SKM-1 treated with dmso at 0.1 percent for 144 hours (cell line): Measurements from ENCODE around the gene BATF3.

ENCODE experiments used
- DNase-seq: peaks from one replicate; lab custom pipeline; 2025; ENCODE audit not compliant: unreplicated experiment; lab: John Stamatoyannopoulos, UW

The BATF3 gene

DNA sequence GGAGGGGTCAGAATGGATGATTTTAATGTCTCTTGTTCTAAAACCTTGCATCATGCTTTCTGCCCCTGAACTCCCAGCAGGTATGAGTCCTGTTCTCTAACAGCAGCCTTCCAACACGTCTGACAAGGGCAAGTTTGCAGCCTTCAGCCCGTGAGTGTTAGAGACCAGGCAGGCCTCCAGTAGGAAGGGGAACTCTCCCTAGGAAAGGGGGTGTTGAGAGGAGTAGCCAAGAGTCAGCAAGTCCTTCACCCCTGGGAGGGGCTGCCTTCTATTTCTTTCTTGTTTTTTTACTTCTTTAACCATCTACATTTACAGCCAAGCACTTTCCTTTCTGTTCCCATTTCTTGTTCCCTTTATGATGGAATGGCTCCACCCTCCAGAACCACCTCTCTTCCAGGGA, 14.2 kb downstream of the BATF3 start:
- no peak for DNase-seq

DNA sequence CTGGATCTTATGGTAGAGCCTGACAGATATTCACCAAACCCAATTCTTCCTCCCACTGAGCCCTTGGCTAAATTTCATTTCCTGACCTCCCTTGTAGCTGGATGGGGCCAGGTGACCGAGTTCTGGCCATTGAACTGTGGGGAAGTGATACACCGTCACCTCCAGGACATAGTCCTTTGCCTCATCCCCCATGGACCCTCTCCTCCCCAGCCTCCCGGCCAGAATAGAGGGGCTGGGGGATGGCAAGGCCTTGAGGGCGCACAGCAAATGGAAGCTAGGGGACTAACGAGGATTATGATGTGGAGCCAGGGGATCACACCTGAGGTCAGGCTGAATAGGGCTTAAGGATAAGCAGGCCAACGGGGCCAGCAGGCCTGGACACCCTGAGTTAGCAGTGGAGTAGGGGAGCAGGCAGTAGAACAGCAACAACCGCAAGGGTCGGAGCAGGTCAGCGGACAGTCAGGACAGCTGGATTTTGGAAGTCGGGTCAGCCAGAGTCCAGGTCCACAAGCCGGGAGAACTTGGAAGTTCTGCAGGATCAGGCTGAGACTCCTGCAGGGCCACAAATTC, 15.0 kb downstream of the BATF3 start:
- DNase-seq: no peak

DNA sequence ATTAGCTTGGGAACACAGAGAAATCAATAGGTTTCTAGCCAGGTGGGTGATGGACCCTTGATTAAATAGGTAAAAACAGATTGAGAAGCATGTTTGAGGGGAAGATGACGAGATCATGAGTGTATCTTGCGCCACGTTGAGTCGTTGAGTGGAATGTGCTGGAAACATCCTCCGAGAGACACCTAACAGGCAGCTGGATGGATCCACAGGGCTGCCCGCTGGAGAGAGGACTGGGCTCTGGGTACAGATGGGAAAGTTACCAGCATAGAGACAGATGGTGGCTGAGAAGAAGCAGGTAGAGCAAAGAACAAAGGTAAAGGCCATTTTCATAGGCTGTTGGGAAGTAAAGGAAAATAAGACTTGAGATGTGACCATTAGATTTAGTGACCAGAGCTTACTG, 15.6 kb downstream of the BATF3 start:
- DNase-seq: no peak

DNA sequence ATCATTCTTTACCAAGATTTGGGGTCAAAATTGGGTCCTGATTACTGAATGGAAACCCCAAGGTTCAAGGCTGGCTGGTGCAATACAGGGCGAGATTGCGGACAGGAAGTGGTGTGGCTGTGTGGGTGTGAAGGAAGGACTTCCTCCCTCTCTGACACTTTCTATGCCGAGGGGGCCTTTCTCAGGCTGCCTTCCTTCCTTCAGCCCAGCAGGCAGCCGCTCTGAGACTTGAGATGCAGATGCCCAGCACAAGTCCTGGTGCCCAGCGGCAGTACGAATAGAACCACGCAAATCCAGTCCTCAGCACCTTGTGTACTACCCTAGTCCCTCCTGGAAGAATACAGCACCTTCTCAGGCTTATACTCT, 16.3 kb downstream of the BATF3 start:
- DNase-seq: peak; percentile 98

DNA sequence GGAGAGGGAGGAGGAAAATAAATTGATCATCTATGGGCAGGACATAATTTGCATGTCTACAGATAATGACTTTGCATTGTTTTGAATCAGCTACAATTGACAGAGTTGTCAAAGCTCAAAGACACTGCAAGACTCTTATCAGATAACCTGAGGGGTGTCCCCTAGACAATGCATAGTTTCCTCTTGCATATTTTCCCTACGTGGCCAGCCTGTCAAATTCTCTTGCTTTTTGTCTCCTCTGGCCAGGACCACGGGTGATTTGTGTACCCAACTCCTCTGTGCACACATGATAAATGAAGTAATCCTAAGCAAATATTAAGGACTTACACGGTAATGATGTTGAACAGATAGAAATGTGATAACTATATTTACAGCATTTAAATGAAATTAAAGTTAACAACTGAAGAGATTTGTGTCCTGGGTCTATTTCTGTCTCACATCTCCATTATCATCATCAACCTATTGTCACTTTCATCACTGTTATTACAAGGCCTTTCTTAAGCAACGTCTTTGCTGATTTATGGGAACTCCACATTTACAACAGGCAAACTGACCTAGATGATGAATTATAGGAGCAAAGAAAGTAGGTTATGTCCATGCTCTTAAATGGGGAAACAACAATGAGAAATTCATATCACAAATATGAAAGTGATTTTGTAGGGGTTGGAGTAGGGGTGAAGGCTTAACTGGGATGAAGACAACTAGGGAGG, 18.8 kb downstream of the BATF3 start:
- no peak for DNase-seq

DNA sequence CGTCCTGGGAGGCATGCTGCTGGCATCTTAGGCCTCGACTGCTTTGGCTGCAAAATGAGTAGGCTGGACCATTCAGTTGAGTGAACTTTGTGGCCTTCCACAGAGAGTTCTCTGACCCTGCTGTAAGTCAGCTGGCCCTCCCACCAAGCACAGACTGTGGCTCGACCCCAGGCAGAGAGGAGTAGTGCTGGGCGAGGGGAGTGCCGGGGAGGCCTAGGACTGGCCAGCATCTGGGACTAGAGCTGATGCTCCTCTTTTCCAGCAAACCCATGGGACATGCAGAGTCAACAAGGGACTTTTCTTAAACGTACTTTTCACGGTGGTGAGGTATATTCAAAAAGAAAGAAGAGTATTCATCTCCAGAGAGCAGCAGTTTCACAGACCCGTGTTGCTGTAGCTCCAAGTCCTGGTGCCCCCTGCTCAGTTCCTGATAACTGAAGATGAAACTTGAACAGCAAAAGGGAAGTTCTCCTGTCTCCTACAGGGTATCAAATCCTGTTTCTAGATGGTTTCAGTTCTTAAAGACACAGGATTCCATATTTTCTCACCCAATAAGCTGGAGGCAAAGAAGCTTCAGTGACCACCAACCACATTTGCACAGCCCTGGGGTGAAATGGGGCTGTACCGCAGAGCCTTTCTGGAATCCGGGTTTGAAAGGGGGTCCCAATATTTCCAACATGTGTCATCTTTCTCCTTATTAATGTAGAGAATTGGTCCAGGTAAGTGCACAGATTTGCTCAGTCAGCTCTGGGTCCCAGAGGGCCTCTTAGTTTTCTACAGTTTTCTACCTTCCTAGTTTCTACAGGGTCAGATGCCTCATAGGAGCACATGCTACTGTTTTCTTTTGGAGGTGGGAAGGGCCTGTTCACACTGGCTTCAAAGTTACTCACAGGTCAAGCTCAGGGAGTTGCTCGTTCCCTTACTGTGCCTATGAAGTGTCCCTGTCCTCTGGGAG, 20.9 kb downstream of the BATF3 start:
- DNase-seq: peak; percentile 65

DNA sequence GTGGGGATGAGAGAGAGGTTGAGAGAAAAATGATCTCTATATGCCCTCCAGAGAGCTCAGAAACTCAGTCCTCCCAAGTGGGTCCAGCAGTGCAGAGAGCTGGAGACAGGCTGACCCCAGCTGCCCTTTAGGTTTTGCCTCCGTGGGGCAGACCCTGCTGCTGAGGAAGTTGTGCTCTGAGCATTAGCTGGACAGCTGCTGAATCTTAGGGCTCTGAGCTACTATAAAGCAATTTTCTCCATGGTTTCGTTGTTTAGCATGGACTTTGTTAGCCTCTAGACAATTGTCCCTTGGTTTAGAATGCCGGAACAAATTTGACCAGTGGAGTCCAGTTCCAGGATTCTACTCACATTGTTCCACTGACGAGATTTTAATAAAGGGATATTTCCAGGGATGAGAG, 22.1 kb downstream of the BATF3 start:
- DNase-seq: no peak

DNA sequence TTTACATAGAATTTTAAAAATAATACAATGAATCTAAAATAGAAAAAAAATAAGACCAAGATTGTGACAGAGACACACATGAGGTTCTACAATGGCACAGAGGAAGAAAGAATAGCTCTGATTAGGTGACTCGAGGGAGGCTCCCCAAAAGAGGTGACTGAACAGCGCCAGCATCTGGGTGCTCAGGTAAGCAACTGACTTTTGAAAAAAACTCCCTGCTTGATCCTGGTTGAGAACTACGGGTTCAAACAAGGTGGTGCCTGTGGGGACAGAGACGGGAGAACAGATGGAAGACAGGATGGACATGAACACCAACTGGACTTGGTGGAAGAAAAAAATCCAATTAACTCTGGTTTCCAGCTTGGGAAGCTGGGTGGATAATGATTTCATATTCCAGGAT, 22.5 kb downstream of the BATF3 start:
- DNase-seq: no peak

DNA sequence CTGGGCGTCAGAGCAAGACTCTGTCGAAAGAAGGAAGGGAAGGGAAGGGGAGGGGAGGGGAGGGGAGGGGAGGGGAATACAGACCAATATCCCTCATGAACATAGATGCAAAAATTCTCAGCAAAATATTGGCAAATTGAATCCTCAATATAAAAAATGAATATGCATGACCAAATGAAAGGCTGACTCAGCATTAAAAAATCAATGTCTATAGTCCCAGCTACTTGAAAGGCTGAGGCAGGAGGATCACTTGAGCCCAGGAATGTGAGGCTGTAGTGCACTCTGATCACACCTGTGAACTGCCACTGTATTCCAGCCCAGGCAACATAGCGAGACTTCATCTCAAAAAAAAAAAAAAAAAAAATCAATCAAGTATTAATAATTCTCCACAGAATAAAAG, 24.0 kb downstream of the BATF3 start:
- no peak for DNase-seq

DNA sequence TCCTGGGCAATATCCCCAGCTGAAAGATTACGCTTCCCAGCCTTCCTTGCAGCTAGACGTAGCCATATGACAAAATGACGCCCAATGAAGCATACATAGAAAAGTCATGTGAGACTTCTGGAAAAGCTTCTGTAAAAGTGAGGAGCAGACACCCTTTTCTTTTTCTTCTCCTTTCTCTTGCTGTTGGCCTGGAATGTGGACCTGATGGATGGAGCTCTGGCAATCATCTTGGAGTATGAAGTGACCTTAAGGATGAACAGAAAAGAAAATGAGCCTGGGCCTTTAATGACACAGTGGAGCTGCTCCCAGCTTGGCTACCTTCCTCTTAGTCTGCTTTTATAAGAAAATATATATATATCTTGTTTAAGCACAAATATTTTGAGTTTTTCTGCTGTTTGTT, 24.8 kb downstream of the BATF3 start:
- DNase-seq: no peak

DNA sequence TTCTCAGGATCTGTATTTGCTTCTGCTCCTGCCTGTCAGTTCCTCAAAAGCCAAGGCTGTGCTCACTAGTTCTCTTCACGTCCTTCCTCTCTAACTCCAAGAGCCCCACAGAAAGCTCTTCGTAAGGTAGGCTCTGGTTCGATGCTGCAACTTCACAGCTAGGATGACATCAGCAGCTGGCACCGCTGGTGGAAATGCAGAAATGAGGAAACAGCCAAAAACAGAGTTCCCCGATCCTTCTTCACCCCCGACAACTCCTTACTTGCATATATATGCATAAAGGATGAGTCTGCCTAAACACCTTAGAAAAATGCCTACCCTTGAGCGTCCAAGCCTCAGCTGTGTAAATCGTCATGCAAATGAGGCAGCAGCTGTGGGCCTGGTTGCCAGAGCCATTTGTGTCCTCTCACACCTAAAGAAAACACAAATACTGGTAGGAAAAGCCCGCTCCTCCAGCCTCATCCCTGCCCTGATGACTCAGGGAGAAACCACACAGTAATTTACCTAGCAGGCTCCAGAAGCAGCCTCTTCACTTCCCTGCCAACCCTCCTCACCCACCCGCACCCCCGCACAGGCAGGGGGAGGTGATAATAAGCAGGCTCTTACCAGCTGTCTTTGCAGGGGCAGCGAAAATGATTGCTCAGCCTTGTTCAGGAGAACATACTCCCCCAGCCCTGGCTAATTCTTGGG, 28.2 kb downstream of the BATF3 start:
- peak; percentile 100 for DNase-seq

DNA sequence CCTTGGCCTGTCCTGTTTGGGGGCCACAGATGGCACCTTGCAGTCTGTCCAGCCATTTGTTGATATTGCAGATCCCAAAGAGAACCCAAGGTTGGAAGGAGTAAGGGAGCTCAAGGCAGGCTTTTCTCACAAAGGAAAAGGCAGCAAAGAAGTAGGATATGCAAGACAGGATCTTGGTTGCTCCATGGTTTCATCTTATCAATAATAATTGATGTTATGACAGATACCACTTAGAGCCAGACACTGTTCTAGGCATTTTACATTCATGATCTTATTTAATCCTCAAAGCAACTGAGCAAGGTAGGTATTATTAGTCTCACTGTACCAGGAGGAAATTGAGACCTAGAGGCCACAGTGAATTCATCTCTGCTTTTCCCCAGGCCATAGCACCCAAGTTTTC, 28.8 kb downstream of the BATF3 start:
- no peak for DNase-seq

DNA sequence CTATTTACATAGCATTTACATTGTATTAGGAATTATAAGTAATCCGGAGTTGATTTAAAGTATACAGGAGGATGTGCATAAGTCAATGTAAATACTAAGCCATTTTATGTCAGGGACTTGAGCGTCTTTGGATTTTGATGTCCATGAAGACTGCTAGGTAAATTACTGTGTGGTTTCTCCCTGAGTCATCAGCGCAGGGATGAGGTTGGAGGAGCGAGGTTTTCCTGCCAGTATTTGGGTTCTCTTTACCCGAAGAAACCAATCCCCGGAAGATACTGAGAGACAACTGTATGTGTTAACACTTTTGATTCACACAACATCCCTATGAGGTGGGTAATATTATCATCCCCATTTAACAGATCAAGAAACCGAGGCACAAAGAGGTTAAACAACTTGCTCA, 29.3 kb downstream of the BATF3 start:
- DNase-seq: no peak

DNA sequence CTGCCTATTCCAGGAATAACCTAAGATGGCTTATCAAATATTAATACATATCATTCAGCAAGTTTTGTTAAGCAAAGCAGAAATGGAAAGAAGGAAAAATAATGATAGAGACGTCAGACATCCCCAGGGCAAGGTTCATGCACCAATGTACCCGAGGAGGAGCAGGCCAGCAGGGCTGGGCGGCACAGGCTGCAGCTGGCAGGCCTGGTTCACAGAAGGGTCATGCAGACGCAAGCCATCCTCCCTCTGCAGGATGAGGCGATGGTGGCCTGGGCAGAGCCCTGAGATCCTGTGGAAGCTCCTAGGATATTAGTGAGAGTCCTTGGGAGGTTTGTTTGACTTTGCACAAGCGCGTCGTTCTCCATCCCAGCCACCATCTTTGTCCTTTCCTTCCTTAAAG, 30.0 kb downstream of the BATF3 start:
- no peak for DNase-seq

DNA sequence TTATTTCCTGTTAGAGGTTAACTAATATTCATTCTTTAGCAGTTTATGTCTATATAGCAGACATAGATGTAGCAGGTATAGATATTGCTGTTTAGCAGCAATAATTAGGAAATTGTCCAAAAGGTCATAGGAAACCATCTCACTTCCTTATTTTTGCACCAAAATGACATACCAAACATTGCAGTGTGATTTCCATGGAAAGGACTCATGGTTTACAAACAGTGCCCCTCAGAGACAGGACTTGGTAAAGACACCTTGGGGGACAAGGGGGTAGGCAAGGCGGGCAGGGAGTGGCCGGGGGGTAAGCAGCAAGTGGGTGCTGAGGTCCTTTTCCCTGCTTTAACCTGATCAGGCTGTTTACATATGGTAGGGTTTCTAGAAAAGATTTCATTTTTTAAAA, 30.5 kb downstream of the BATF3 start:
- peak; percentile 90 for DNase-seq

DNA sequence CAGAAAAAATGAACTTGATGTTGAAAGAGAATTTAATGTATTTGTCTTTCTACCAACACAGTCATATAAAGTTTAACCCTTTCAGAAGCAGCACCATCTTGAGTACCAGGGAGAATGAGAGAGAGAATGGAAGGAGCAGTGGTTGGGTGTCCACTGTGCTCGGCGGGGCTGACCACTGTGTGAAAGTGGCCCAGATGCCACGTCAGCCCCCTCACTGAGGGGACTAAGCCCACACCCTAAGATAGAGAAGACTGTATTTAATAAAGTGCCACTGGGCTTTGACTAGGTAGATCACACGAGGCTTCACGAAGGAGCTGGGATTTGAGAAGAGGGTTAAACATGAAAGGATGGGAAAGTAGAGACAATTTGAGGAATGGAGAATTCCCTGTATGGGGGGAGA, 31.2 kb downstream of the BATF3 start:
- DNase-seq: no peak

DNA sequence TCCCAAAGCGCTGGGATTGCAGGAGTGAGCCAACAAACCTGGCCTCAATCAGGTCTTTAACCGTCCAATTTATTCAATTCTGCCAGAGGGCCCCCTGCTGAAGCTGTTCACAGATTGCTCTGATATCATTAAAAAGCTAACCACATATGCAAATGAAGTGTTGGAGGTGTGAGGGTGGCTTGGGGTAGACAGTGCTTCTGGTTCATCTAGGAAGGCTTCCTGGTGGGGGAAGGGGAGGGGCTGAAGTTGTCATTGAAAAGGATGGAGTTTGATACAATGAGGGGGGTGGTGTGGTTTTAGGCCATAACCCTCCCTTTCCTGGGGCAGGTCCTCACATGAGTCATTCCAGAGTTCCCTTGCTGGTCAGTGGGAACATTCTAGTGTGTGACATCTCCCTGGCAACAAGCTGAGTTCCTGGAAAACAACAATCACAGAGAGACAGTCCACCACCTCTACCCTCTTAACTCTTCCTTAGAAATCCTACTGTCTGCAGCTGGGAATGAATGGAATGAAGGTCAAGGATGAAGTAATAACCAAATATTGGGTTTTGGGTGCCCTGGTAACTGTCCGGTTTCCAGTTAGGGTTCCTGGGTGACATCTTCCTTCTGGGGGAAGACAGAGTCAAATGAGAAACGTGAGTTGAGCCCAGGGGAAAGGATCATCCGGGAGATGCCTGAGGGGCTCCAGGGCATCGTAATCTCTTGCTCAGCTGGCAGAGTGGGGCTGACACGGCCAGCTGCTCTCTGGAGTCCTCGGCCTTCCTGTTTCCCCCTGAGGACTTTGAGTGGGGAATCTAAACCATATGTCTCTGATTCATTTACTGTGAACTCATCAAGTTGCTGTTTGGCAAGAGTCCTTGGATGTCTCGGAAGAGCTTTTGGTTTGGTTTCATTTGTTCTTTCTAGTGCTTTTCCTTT, 32.2 kb downstream of the BATF3 start:
- no peak for DNase-seq

DNA sequence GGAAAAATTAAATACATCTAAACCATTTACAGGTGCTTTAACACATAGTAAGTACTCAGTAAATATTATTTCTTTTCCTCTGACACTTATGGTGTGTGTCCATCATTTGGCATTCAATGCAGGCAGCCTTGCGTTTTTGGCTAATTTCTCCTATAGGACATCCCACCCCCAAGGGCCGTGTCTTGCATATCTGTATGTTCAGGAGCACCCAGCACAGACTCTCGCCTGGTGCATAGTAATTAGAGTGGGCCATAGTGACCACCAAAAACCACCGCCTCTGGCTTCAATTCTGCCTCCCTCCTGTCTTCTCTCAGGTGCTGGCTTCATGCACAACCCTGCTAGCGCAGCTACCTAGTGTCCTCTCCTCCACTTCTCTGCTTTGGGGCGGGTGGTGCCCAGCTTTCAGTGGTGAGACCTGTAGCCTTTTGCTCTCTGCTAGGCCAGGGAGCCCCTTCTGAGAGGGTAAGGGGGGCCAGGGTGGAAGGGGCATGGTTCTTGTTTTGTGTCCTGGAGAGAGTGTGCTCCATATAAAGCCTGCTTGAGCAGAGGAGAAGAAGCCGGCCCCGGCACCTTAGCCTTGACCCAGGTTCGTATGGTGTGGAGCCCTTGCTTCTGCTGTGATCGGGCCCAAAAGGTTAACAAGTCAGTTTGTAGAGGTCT, 33.4 kb downstream of the BATF3 start:
- DNase-seq: no peak

DNA sequence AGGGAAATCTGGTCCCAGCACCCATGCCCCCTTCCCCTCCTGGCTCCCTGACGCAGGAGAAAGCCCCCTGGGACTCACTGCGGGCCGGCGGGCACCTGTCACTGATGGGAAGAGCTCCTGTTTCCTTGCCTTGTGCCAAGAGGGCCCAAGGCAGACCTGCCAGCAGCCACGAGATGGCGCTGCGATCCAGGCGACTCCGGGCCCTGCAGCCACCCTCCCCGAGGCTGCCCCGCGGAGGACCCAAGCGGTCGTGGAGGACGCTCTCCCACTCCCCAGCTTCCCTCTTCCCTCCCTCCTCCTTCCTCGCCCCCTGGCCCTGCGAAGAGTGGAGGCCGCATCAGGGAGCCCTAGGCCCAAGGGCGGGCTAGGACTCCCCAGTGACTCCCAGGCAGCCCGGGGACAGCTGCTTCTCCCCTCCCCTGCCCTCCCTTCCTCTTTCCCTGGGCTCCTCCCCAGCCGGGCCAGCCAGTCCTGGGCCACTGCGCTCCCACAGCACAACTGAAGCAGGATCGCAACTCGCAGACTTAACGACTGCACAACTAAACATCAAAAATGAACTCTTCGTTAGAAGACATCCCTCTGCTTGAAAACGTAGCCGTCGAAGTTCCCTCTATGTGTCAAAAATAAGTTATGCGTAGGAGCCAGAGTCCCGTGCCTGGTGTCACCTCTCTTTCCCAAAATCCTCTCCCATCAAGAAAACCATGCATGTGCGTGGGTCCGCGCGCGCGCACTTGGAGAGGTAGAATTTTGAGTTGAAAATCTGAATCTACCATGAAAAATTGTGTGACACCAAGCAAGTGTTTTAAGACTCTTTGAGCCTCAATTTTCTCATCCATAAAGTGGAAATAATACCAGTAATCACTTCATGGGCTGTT, 34.2 kb downstream of the BATF3 start:
- DNase-seq: peak; percentile 94
